Liver (tissue), 9 donors: Measurements from ENCODE around the gene KRR1. TPM values are rescaled to one million over a fixed set of nuclear protein-coding genes. Genes with fewer than 3 reads are reported as not detected.

Source experiments
- DNase-seq: peaks from one replicate; pipeline ENCODE4 v3.0.0-alpha.2; 2017; ENCODE audit warnings: low spot score
- H3K27ac ChIP-seq, 2 donors: one replicate each; pipeline ENCODE4 v1.7.0; 2013; ENCODE audit warnings: inconsistent platforms in 2 of 2, low read length in 2 of 2, control low read depth in 1 of 2, low read depth in 1 of 2, mild to moderate bottlenecking in 1 of 2
- H3K27me3 ChIP-seq, 4 donors: one replicate each; pipeline versions ENCODE4 v1.6.1 to v1.7.0; 2013; ENCODE audit warnings: low read length in 3 of 4, inconsistent platforms in 1 of 4, mild to moderate bottlenecking in 1 of 4, moderate library complexity in 1 of 4; ENCODE audit not compliant: control insufficient read depth in 4 of 4, insufficient read depth in 4 of 4
- H3K36me3 ChIP-seq, 4 donors: one replicate each; pipeline versions ENCODE4 v1.6.1 to v1.7.0; 2013; ENCODE audit warnings: low read length in 3 of 4, mild to moderate bottlenecking in 3 of 4, low read depth in 1 of 4, moderate library complexity in 1 of 4; ENCODE audit not compliant: control insufficient read depth in 4 of 4, insufficient read depth in 3 of 4
- H3K4me1 ChIP-seq, 4 donors: one replicate each; pipeline versions ENCODE4 v1.6.1 to v1.7.0; 2013; ENCODE audit warnings: low read length in 3 of 4, mild to moderate bottlenecking in 3 of 4, moderate library complexity in 1 of 4; ENCODE audit not compliant: control insufficient read depth in 4 of 4, insufficient read depth in 4 of 4
- H3K4me3 ChIP-seq, 3 donors: one replicate each; pipeline versions ENCODE4 v1.6.1 to v1.7.0; 2013; ENCODE audit warnings: low read length in 3 of 3, control low read depth in 1 of 3, low read depth in 1 of 3, mild to moderate bottlenecking in 1 of 3
- H3K9ac ChIP-seq, 2 donors: one replicate each; pipeline ENCODE4 v1.7.0; 2013; ENCODE audit warnings: low read length in 2 of 2, mild to moderate bottlenecking in 2 of 2, moderate library complexity in 2 of 2, control low read depth in 1 of 2, low read depth in 1 of 2
- H3K9me3 ChIP-seq, 4 donors: one replicate each; pipeline versions ENCODE4 v1.6.1 to v1.7.0; 2013; ENCODE audit warnings: low read length in 3 of 4; ENCODE audit not compliant: control insufficient read depth in 4 of 4
- EGR1 ChIP-seq, 2 donors: IDR thresholded peaks; 2 replicates each; pipeline ENCODE4 v1.6.1; 2016 to 2018; ENCODE audit warnings: antibody characterized with exemption in 2 of 2, low read depth in 2 of 2
- FOXA1 ChIP-seq: IDR thresholded peaks from 2 replicates; pipeline ENCODE4 v1.6.1; 2016; ENCODE audit warnings: antibody characterized with exemption
- FOXA2 ChIP-seq: IDR thresholded peaks from 2 replicates; pipeline ENCODE4 v1.6.1; 2016; ENCODE audit warnings: antibody characterized with exemption
- GABPA ChIP-seq, 2 donors: IDR thresholded peaks in 1 of 2; conservative IDR thresholded peaks in 1 of 2; 2 replicates each; pipeline ENCODE4 v1.6.1; 2016; ENCODE audit warnings: antibody characterized with exemption in 2 of 2, mild to moderate bottlenecking in 1 of 2, moderate library complexity in 1 of 2
- HNF4A ChIP-seq, 2 donors: conservative IDR thresholded peaks; 2 replicates each; pipeline ENCODE4 v1.6.1; 2016; ENCODE audit warnings: antibody characterized with exemption in 2 of 2, mild to moderate bottlenecking in 2 of 2
- HNF4G ChIP-seq: IDR thresholded peaks from 2 replicates; pipeline ENCODE4 v1.6.1; 2016; ENCODE audit warnings: antibody characterized with exemption
- JUND ChIP-seq, 2 donors: IDR thresholded peaks; 2 replicates each; pipeline ENCODE4 v1.6.1; 2016; ENCODE audit warnings: antibody characterized with exemption in 2 of 2
- NR2F2 ChIP-seq: IDR thresholded peaks from 2 replicates; pipeline ENCODE4 v1.6.1; 2016; ENCODE audit warnings: antibody characterized with exemption
- RAD21 ChIP-seq, 2 donors: IDR thresholded peaks; 2 replicates each; pipeline ENCODE4 v1.6.1; 2016; ENCODE audit warnings: antibody characterized with exemption in 2 of 2, mild to moderate bottlenecking in 2 of 2
- RXRA ChIP-seq, 2 donors: IDR thresholded peaks; 2 replicates each; pipeline ENCODE4 v1.6.1; 2017 to 2018; ENCODE audit warnings: antibody characterized with exemption in 2 of 2, mild to moderate bottlenecking in 1 of 2
- SP1 ChIP-seq: IDR thresholded peaks from 2 replicates; pipeline ENCODE4 v1.6.1; 2018; ENCODE audit warnings: antibody characterized with exemption, mild to moderate bottlenecking
- TAF1 ChIP-seq: conservative IDR thresholded peaks from 2 replicates; pipeline ENCODE4 v1.6.1; 2016; ENCODE audit warnings: antibody characterized with exemption, mild to moderate bottlenecking
- YY1 ChIP-seq: IDR thresholded peaks from 2 replicates; pipeline ENCODE4 v1.6.1; 2016; ENCODE audit warnings: antibody characterized with exemption, mild to moderate bottlenecking
- WGBS: extraction: QIAGEN DNeasy Blood & Tissue Kit; methylation state at CpG from one replicate; pipeline ENCODE4 v1.1.7; 2013; 5-methylcytosine and 5-hydroxymethylcytosine counted together
- polyA plus RNA-seq, 2 donors: library from polyadenylated mRNA; stranded (reverse) in 1 of 2; unstranded in 1 of 2; fragments of 200-250 nt in 1 of 2; fragments of >200 nt in 1 of 2; fragmentation: Nextera tagmentation in 1 of 2; extraction: Ambion mirVana in 1 of 2; gene quantifications; one replicate each; pipeline versions ENCODE4 v1.2.1 to v1.2.3, GENCODE V29; 2013 to 2015
- total RNA-seq, 2 donors: library from RNA; depleted of rRNA; stranded (reverse); fragments of >200 nt; gene quantifications; one replicate each; pipeline ENCODE4 v1.2.3, GENCODE V29; 2014
- TF ChIP-seq, protein P1 (sequence below): IDR thresholded peaks from 2 replicates; pipeline ENCODE4 v1.6.1; 2016; ENCODE audit warnings: antibody characterized with exemption, mild to moderate bottlenecking
- TF ChIP-seq, protein P2 (sequence below): fragments of 150-350 bp; IDR thresholded peaks from 2 replicates; pipeline ENCODE4 v1.5.1; 2017; ENCODE audit warnings: improper control_type of control experiment, low read depth, low read length; ENCODE audit not compliant: missing input control
- TF ChIP-seq, protein P3 (sequence below): IDR thresholded peaks from 2 replicates; pipeline ENCODE4 v1.6.1; 2016; ENCODE audit warnings: antibody characterized with exemption
- TF ChIP-seq, protein P4 (sequence below): IDR thresholded peaks from 2 replicates; pipeline ENCODE4 v1.6.1; 2016; ENCODE audit warnings: antibody characterized with exemption
- TF ChIP-seq, protein P5 (sequence below): IDR thresholded peaks from 2 replicates; pipeline ENCODE4 v1.6.1; 2016; ENCODE audit warnings: antibody characterized with exemption
- donor health status: healthy.
- donor health status: healthy.
- donor health status: healthy.
- donor health status: healthy.
- donor health status: healthy.

The KRR1 gene
- total and polyA plus RNA-seq, 4 donors, result 9.9 to 19.8 (median 14.9) TPM

DNA sequence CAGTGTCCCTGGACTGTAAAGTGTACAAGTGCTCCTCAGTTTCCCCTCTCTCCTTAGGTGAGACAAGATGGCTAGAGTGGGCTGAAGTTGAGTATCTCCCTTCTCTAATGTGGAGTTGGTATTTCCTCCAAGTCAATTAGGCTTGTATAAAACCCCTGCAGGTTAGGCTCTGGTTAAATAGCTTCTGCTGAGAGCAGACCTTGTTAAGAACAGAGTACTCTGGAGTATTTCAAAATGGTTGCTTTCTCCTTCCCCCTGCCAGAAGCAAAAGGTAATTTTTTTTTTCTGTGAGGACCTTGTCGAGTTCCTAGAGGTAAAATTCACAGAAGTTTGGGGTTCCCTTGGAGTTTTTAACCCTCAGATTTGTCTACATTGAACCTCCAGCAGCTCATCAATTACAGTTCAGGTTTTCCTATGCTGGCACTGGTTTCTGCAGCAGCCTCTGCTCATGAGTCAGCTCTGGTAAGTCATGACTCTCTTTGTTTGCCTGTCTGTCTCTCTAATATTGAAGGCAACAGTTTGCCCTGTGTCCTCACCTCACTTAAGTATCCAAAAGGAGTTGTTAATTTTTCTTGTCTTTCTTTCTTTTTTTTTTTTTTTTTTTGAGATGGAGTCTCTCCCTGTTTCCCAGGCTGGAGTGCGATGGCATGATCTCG lies 58.6 kb downstream of the KRR1 start:
- H3K4me3 ChIP-seq, result no peak overlapping the region
- H3K36me3 ChIP-seq, result no peaks in the 10 kb centered on the region
- no peaks in the 10 kb centered on the region for H3K27me3 ChIP-seq
- no peak overlapping the region for H3K9ac ChIP-seq
- TF ChIP-seq EGR1 (IDR thresholded peaks at IDR 0.05; ENCODE audit: low read depth in 2 of 2), result no peak
- TF ChIP-seq, protein P1, sequence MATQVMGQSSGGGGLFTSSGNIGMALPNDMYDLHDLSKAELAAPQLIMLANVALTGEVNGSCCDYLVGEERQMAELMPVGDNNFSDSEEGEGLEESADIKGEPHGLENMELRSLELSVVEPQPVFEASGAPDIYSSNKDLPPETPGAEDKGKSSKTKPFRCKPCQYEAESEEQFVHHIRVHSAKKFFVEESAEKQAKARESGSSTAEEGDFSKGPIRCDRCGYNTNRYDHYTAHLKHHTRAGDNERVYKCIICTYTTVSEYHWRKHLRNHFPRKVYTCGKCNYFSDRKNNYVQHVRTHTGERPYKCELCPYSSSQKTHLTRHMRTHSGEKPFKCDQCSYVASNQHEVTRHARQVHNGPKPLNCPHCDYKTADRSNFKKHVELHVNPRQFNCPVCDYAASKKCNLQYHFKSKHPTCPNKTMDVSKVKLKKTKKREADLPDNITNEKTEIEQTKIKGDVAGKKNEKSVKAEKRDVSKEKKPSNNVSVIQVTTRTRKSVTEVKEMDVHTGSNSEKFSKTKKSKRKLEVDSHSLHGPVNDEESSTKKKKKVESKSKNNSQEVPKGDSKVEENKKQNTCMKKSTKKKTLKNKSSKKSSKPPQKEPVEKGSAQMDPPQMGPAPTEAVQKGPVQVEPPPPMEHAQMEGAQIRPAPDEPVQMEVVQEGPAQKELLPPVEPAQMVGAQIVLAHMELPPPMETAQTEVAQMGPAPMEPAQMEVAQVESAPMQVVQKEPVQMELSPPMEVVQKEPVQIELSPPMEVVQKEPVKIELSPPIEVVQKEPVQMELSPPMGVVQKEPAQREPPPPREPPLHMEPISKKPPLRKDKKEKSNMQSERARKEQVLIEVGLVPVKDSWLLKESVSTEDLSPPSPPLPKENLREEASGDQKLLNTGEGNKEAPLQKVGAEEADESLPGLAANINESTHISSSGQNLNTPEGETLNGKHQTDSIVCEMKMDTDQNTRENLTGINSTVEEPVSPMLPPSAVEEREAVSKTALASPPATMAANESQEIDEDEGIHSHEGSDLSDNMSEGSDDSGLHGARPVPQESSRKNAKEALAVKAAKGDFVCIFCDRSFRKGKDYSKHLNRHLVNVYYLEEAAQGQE, result no peak
- TF ChIP-seq GABPA (IDR thresholded peaks at IDR 0.05 in 1 of 2, conservative IDR thresholded peaks at IDR 0.05 in 1 of 2), result no peak
- TF ChIP-seq RAD21 (IDR thresholded peaks at IDR 0.05), result no peak
- TF ChIP-seq TAF1, result no peak
- TF ChIP-seq JUND (IDR thresholded peaks at IDR 0.05), result no peak
- TF ChIP-seq FOXA1, result no peak
- no peak for TF ChIP-seq HNF4A (conservative IDR thresholded peaks at IDR 0.05)
- TF ChIP-seq, protein P2, sequence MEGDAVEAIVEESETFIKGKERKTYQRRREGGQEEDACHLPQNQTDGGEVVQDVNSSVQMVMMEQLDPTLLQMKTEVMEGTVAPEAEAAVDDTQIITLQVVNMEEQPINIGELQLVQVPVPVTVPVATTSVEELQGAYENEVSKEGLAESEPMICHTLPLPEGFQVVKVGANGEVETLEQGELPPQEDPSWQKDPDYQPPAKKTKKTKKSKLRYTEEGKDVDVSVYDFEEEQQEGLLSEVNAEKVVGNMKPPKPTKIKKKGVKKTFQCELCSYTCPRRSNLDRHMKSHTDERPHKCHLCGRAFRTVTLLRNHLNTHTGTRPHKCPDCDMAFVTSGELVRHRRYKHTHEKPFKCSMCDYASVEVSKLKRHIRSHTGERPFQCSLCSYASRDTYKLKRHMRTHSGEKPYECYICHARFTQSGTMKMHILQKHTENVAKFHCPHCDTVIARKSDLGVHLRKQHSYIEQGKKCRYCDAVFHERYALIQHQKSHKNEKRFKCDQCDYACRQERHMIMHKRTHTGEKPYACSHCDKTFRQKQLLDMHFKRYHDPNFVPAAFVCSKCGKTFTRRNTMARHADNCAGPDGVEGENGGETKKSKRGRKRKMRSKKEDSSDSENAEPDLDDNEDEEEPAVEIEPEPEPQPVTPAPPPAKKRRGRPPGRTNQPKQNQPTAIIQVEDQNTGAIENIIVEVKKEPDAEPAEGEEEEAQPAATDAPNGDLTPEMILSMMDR, result no peak
- no peak for TF ChIP-seq YY1
- TF ChIP-seq SP1, result no peak
- TF ChIP-seq, protein P3, sequence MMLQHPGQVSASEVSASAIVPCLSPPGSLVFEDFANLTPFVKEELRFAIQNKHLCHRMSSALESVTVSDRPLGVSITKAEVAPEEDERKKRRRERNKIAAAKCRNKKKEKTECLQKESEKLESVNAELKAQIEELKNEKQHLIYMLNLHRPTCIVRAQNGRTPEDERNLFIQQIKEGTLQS, result no peak
- no peak for TF ChIP-seq FOXA2
- TF ChIP-seq RXRA (IDR thresholded peaks at IDR 0.05), result no peak
- TF ChIP-seq, protein P4, sequence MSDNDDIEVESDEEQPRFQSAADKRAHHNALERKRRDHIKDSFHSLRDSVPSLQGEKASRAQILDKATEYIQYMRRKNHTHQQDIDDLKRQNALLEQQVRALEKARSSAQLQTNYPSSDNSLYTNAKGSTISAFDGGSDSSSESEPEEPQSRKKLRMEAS, result no peak
- TF ChIP-seq, protein P5, sequence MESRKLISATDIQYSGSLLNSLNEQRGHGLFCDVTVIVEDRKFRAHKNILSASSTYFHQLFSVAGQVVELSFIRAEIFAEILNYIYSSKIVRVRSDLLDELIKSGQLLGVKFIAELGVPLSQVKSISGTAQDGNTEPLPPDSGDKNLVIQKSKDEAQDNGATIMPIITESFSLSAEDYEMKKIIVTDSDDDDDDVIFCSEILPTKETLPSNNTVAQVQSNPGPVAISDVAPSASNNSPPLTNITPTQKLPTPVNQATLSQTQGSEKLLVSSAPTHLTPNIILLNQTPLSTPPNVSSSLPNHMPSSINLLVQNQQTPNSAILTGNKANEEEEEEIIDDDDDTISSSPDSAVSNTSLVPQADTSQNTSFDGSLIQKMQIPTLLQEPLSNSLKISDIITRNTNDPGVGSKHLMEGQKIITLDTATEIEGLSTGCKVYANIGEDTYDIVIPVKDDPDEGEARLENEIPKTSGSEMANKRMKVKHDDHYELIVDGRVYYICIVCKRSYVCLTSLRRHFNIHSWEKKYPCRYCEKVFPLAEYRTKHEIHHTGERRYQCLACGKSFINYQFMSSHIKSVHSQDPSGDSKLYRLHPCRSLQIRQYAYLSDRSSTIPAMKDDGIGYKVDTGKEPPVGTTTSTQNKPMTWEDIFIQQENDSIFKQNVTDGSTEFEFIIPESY, result no peak
- no peak for TF ChIP-seq HNF4G
- TF ChIP-seq NR2F2, result no peak
- H3K9me3 ChIP-seq, result no peaks in the 10 kb centered on the region
- WGBS, result 73% methylated on average over 3 of the region's 3 CpGs
- DNase-seq, result no peak
- H3K4me1 ChIP-seq, result no peaks in the 10 kb centered on the region
- H3K27ac ChIP-seq, result no peak overlapping the region
